ENCODE data around the gene AKAP6. TPM values are rescaled to one million over a fixed set of nuclear protein-coding genes. Genes with fewer than 3 reads are reported as not detected.

Gene AKAP6
- total RNA-seq, 1 donor from 2014 or later, result 2.8 TPM

DNA sequence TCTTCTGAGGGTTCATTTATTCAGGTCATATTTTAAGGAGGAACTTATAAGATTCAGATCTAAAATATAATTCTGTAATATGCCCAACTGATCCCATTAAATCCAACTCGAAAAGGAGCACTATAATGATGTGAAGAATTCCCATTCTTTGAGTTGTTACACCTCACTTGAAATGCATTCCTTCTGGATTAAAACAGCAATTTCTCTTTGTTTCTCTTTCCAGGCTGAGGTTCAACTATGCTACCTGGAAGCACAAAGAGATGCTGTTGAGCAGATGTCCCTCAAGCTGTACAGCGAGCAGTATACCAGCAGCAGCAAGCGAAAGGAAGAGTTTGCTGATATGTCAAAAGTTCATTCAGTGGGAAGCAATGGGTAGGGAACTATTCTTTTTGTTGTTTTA lies 349.0 kb downstream of the AKAP6 start:
- Mint-ChIP-seq H3K4me1 (ENCODE audit: low read depth, unreplicated experiment) (peaks cover 3% of the 10 kb centered on the region), H3K9me3 (ENCODE audit: unreplicated experiment) (no peaks in the 10 kb centered on the region), H3K27me3 (ENCODE audit: low read depth, unreplicated experiment) (peaks cover 5% of the 10 kb centered on the region), H3K4me3 (ENCODE audit: unreplicated experiment) (no peak overlapping the region), H3K27ac (ENCODE audit: unreplicated experiment) (no peak overlapping the region), H3K36me3 (ENCODE audit: low read depth, unreplicated experiment) (no peaks in the 10 kb centered on the region)
- H3K79me2 ChIP-seq (ENCODE audit: insufficient read depth, low read length), result no peaks in the 10 kb centered on the region
- no peaks in the 10 kb centered on the region for H3K36me3 ChIP-seq (ENCODE audit: insufficient read depth, low read length)
- no peaks in the 10 kb centered on the region for H3K9me3 ChIP-seq (ENCODE audit: insufficient read depth, low read depth, low read length)
- no peaks in the 10 kb centered on the region for H3K27me3 ChIP-seq (ENCODE audit: insufficient read depth, low read length)
- H3K4me1 ChIP-seq (ENCODE audit: insufficient read depth, low read length), result no peaks in the 10 kb centered on the region
- TF ChIP-seq CTCF (IDR thresholded peaks at IDR 0.05; ENCODE audit: insufficient read depth, low read depth, low read length) (no peak), EZH2 (IDR thresholded peaks at IDR 0.05; ENCODE audit: insufficient read depth, low read length) (no peak)
- no peak overlapping the region for H3K9ac ChIP-seq (ENCODE audit: low read length)
- H3K4me2 ChIP-seq (ENCODE audit: low read length), result no peak overlapping the region
- no peaks in the 10 kb centered on the region for H4K20me1 ChIP-seq (ENCODE audit: insufficient read depth, low read length)
- FAIRE-seq (no peak), DNase-seq (ENCODE audit: low read depth) (no peak)
- no peak overlapping the region for H2AFZ ChIP-seq (ENCODE audit: low read depth, low read length)
- H3K27ac ChIP-seq (ENCODE audit: low read depth, low read length), result no peak overlapping the region
- no peak overlapping the region for H3K4me3 ChIP-seq (ENCODE audit: insufficient read depth, low read depth, low read length)

DNA sequence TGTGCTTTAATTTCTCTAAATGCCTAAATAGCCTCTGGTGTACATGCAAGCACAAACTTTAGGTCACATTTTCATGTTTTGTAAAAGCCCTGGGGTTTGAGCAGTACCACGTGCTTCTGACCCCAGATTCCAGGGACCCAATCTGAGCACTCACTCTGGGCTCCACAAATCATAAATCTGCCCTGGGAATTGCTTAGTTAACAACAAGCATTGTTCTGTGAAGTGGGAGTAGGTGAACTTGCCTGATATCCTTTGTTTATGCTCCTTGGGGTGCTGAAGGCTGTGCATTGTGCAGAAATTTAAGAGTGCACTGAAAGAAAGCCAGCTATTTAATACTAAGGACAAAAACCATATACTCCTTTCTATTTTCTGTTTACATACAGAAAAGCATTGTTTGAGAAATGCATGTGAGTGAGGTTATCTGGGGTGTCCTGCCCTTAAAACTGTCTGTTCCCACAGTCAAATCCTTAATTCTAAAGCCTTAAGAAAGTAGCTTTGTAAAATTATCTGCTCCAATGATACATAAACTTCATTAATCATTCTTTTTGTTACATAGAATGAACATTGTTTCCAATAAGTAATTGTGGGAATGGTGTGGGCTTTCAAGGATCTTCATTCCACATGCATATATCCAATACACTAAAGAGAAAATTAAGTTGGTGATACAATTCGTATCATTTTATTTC lies 351.0 kb downstream of the AKAP6 start:
- Histone ChIP-seq H4K20me1 (ENCODE audit: insufficient read depth, low read length) (no peaks in the 10 kb centered on the region), H3K27me3 (ENCODE audit: insufficient read depth, low read length) (no peaks in the 10 kb centered on the region), H3K9ac (ENCODE audit: low read length) (no peak overlapping the region), H2AFZ (ENCODE audit: low read depth, low read length) (no peak overlapping the region), H3K4me1 (ENCODE audit: insufficient read depth, low read length) (no peaks in the 10 kb centered on the region), H3K27ac (ENCODE audit: low read depth, low read length) (no peak overlapping the region), H3K4me2 (ENCODE audit: low read length) (no peak overlapping the region), H3K9me3 (ENCODE audit: insufficient read depth, low read depth, low read length) (no peaks in the 10 kb centered on the region), H3K79me2 (ENCODE audit: insufficient read depth, low read length) (no peaks in the 10 kb centered on the region), H3K36me3 (ENCODE audit: insufficient read depth, low read length) (no peaks in the 10 kb centered on the region), H3K4me3 (ENCODE audit: insufficient read depth, low read depth, low read length) (no peak overlapping the region)
- Mint-ChIP-seq H3K4me1 (ENCODE audit: low read depth, unreplicated experiment) (peaks cover 3% of the 10 kb centered on the region), H3K27ac (ENCODE audit: unreplicated experiment) (no peak overlapping the region), H3K4me3 (ENCODE audit: unreplicated experiment) (no peak overlapping the region), H3K36me3 (ENCODE audit: low read depth, unreplicated experiment) (no peaks in the 10 kb centered on the region), H3K27me3 (ENCODE audit: low read depth, unreplicated experiment) (peaks cover 5% of the 10 kb centered on the region), H3K9me3 (ENCODE audit: unreplicated experiment) (no peaks in the 10 kb centered on the region)
- TF ChIP-seq CTCF (IDR thresholded peaks at IDR 0.05; ENCODE audit: insufficient read depth, low read depth, low read length), result no peak
- FAIRE-seq (no peak), DNase-seq (ENCODE audit: low read depth) (no peak)

- Histone ChIP-seq H4K20me1 (ENCODE audit: insufficient read depth, low read length) (no peaks in the 10 kb centered on the region), H3K4me1 (ENCODE audit: insufficient read depth, low read length) (no peaks in the 10 kb centered on the region), H3K79me2 (ENCODE audit: insufficient read depth, low read length) (no peaks in the 10 kb centered on the region), H3K36me3 (ENCODE audit: insufficient read depth, low read length) (no peaks in the 10 kb centered on the region), H3K9me3 (ENCODE audit: insufficient read depth, low read depth, low read length) (no peaks in the 10 kb centered on the region), H3K9ac (ENCODE audit: low read length) (no peak overlapping the region), H3K4me2 (ENCODE audit: low read length) (no peak overlapping the region), H3K4me3 (ENCODE audit: insufficient read depth, low read depth, low read length) (no peak overlapping the region), H3K27ac (ENCODE audit: low read depth, low read length) (no peak overlapping the region), H3K27me3 (ENCODE audit: insufficient read depth, low read length) (no peaks in the 10 kb centered on the region), H2AFZ (ENCODE audit: low read depth, low read length) (no peak overlapping the region)
- FAIRE-seq, result no peak
- H3K9me3 Mint-ChIP-seq (ENCODE audit: unreplicated experiment), result no peaks in the 10 kb centered on the region
- H3K36me3 Mint-ChIP-seq (ENCODE audit: low read depth, unreplicated experiment), result no peaks in the 10 kb centered on the region
- H3K4me1 Mint-ChIP-seq (ENCODE audit: low read depth, unreplicated experiment), result peaks cover 3% of the 10 kb centered on the region
- no peak overlapping the region for H3K4me3 Mint-ChIP-seq (ENCODE audit: unreplicated experiment)
- H3K27ac Mint-ChIP-seq (ENCODE audit: unreplicated experiment), result no peak overlapping the region
- no peak for TF ChIP-seq CTCF (IDR thresholded peaks at IDR 0.05; ENCODE audit: insufficient read depth, low read depth, low read length)
- TF ChIP-seq EZH2 (IDR thresholded peaks at IDR 0.05; ENCODE audit: insufficient read depth, low read length), result no peak
- DNase-seq (ENCODE audit: low read depth), result no peak
- H3K27me3 Mint-ChIP-seq (ENCODE audit: low read depth, unreplicated experiment), result peaks cover 5% of the 10 kb centered on the region
Observed at GRCh38 chr14:32681598-32681997, 352.5 kb downstream of the AKAP6 start.
